NOMO-1 (cell line): Measurements from ENCODE around the gene NBEA.

Experiments
- DNase-seq, 2 experiments: peaks; one replicate each; lab custom pipeline; 2025; ENCODE audit not compliant: unreplicated experiment in 2 of 2; lab: John Stamatoyannopoulos, UW

The NBEA gene

GRCh38 chr13:35554972-35555623 is 613.0 kb downstream of the NBEA start:
- DNase-seq = no peak

- DNase-seq = no peak
Observed at GRCh38 chr13:35557475-35557874, 615.4 kb downstream of the NBEA start.

- DNase-seq = no peak
Observed at GRCh38 chr13:35561540-35561939, 619.5 kb downstream of the NBEA start.

GRCh38 chr13:35565273-35565672 is 623.2 kb downstream of the NBEA start:
- DNase-seq = no peak

GRCh38 chr13:35566340-35566739 is 624.3 kb downstream of the NBEA start:
- DNase-seq = no peak

- no peak for DNase-seq
Observed at GRCh38 chr13:35567406-35567980, 625.4 kb downstream of the NBEA start.

GRCh38 chr13:35573639-35574038 is 631.6 kb downstream of the NBEA start:
- no peak for DNase-seq

- DNase-seq = no peak
Observed at GRCh38 chr13:35592457-35592856, 650.4 kb downstream of the NBEA start.

- DNase-seq = no peak
Observed at GRCh38 chr13:35593651-35594050, 651.6 kb downstream of the NBEA start.

- no peak for DNase-seq
Observed at GRCh38 chr13:35594096-35594495, 652.0 kb downstream of the NBEA start.

GRCh38 chr13:35595181-35595580 is 653.1 kb downstream of the NBEA start:
- no peak for DNase-seq

GRCh38 chr13:35596321-35597030 is 654.4 kb downstream of the NBEA start:
- DNase-seq = no peak

- DNase-seq = no peak
Observed at GRCh38 chr13:35597451-35597850, 655.4 kb downstream of the NBEA start.

GRCh38 chr13:35598233-35598632 is 656.2 kb downstream of the NBEA start:
- DNase-seq = no peak

GRCh38 chr13:35598790-35599369 is 656.8 kb downstream of the NBEA start:
- no peak for DNase-seq

- no peak for DNase-seq
Observed at GRCh38 chr13:35599384-35599783, 657.3 kb downstream of the NBEA start.

GRCh38 chr13:35600137-35600536 is 658.1 kb downstream of the NBEA start:
- no peak for DNase-seq

- no peak for DNase-seq
Observed at GRCh38 chr13:35603593-35604285, 661.7 kb downstream of the NBEA start.

- DNase-seq = no peak
Observed at GRCh38 chr13:35614666-35615065, 672.6 kb downstream of the NBEA start.

- no peak for DNase-seq
Observed at GRCh38 chr13:35617420-35617819, 675.4 kb downstream of the NBEA start.

GRCh38 chr13:35618565-35619083 is 676.6 kb downstream of the NBEA start:
- DNase-seq = no peak
